GM12878 (cell line): ENCODE data around the gene CFAP65. TPM values are rescaled to one million over a fixed set of nuclear protein-coding genes. Genes with fewer than 3 reads are reported as not detected.
A peak's percentile ranks its signal among the peaks of the same experiment; 100 is the strongest.

ENCODE experiments used
- ATAC-seq: fragments of 200-7000 bp; cut with Tn5 transposase; 3 replicates; pipeline ENCODE4 v1.9.1; 2020; ENCODE audit warnings: mild to moderate bottlenecking, moderate library complexity
- BruUV-seq: library from RNA; stranded (reverse); fragments of 400-500 nt; replicated peaks from 2 replicates; lab custom pipeline; 2021; lab: Mats Ljungman, UMichigan
- CTCF ChIA-PET: fragments of 300-600 bp; sonication (Branson Sonifier 250); formaldehyde crosslinking; extraction: SDS; loops from one replicate; lab custom pipeline; 2021; ENCODE audit warnings: inconsistent platforms; lab: Yijun Ruan, JAX
- POLR2A ChIA-PET: fragments of 350-600 bp; formaldehyde crosslinking; extraction: SDS; loops from one replicate; lab custom pipeline; 2021; ENCODE audit warnings: inconsistent platforms; lab: Charles Lee
- RAD21 ChIA-PET: fragments of 300-600 bp; sonication (Branson Sonifier 250); formaldehyde crosslinking; loops from one replicate; lab custom pipeline; 2023; ENCODE audit warnings: antibody characterized with exemption; ENCODE audit not compliant: unreplicated experiment; lab: Charles Lee
- SMC1A ChIA-PET: fragments of 300-600 bp; sonication (Branson Sonifier 250); formaldehyde crosslinking; loops from one replicate; lab custom pipeline; 2023; ENCODE audit not compliant: unreplicated experiment, uncharacterized antibody; lab: Charles Lee
- DNase-seq: peaks from one replicate; pipeline ENCODE4 v3.0.0-alpha.2; 2011; ENCODE audit warnings: low read depth, low spot score
- FAIRE-seq: peaks from 3 replicates; lab custom pipeline; 2011; peaks lifted over from hg19 to GRCh38; lab: Jason Lieb, UNC
- H2AFZ ChIP-seq: 2 replicates; pipeline ENCODE4 v1.6.0; 2011; ENCODE audit warnings: low read depth, low read length, control low read depth; ENCODE audit not compliant: control insufficient read depth
- H3K27ac ChIP-seq: 2 replicates; pipeline ENCODE4 v1.5.1; 2011; ENCODE audit warnings: control low read depth; ENCODE audit not compliant: control insufficient read depth, insufficient read depth
- H3K27me3 ChIP-seq, 2 experiments: replicated peaks in 1 of 2; 2 replicates each; pipeline versions ENCODE4 v1.6.0 to v1.6.1; 2011; ENCODE audit warnings: low read length in 1 of 2; ENCODE audit not compliant: control insufficient read depth in 2 of 2, insufficient read depth in 2 of 2
- H3K36me3 ChIP-seq, 2 experiments: 2 replicates each; pipeline ENCODE4 v1.5.1; 2011; ENCODE audit warnings: low read length in 1 of 2; ENCODE audit not compliant: control insufficient read depth in 2 of 2, insufficient read depth in 2 of 2
- H3K4me1 ChIP-seq: 2 replicates; pipeline ENCODE4 v1.6.1; 2011; ENCODE audit warnings: mild to moderate bottlenecking, low read length, moderate library complexity, mixed read lengths; ENCODE audit not compliant: control insufficient read depth, insufficient read depth
- H3K4me2 ChIP-seq: 2 replicates; pipeline ENCODE4 v1.6.0; 2011; ENCODE audit warnings: control low read depth; ENCODE audit not compliant: control insufficient read depth, insufficient read depth
- H3K4me3 ChIP-seq: fragments of 200-600 bp; sonication (generic); 2 replicates; pipeline ENCODE4 v1.5.1; 2016
- H3K79me2 ChIP-seq: 2 replicates; pipeline ENCODE4 v1.6.0; 2011; ENCODE audit warnings: low read length; ENCODE audit not compliant: control insufficient read depth, insufficient read depth
- H3K9ac ChIP-seq: 2 replicates; pipeline ENCODE4 v1.8.0; 2011; ENCODE audit warnings: low read length, control low read depth, mixed read lengths; ENCODE audit not compliant: control insufficient read depth, insufficient read depth
- H3K9me3 ChIP-seq: replicated peaks from 3 replicates; pipeline ENCODE4 v1.5.1; 2011; ENCODE audit warnings: mild to moderate bottlenecking, low read length; ENCODE audit not compliant: control insufficient read depth, insufficient read depth
- H4K20me1 ChIP-seq: 2 replicates; pipeline ENCODE4 v1.6.0; 2011; ENCODE audit not compliant: control insufficient read depth, insufficient read depth
- EP300 ChIP-seq, 2 experiments: fragments of 150-350 bp in 1 of 2; IDR thresholded peaks; 2 replicates each; pipeline ENCODE4 v1.6.1; 2011 to 2012; ENCODE audit warnings: low read depth in 2 of 2, low read length in 2 of 2, borderline replicate concordance in 1 of 2, improper control_type of control experiment in 1 of 2, inconsistent platforms in 1 of 2; ENCODE audit not compliant: control insufficient read depth in 1 of 2
- MXI1 ChIP-seq: fragments of 150-350 bp; IDR thresholded peaks from 2 replicates; pipeline ENCODE4 v1.6.1; 2011; ENCODE audit warnings: low read depth, mild to moderate bottlenecking, inconsistent platforms, low read length, improper control_type of control experiment
- RAD21 ChIP-seq: IDR thresholded peaks from 2 replicates; pipeline ENCODE4 v1.6.1; 2011; ENCODE audit warnings: mild to moderate bottlenecking, low read depth, low read length, moderate library complexity; ENCODE audit not compliant: insufficient read depth
- TCF3 ChIP-seq: IDR thresholded peaks from 2 replicates; pipeline ENCODE4 v1.6.1; 2012; ENCODE audit warnings: low read depth, mild to moderate bottlenecking, low read length, borderline replicate concordance; ENCODE audit not compliant: insufficient read depth
- WGBS: methylation state at CpG from one replicate; pipeline ENCODE4 v1.1.6; 2016; ENCODE audit warnings: low lambda C conversion rate; ENCODE audit not compliant: insufficient replicate concordance, insufficient coverage; ENCODE audit errors: missing lambda C conversion rate; 5-methylcytosine and 5-hydroxymethylcytosine counted together
- in situ Hi-C: fragments of 300-500 bp; cut with MboI; formaldehyde crosslinking; loops from 9 replicates; pipeline ENCODE4 v1.14.3; 2018; ENCODE audit warnings: mixed read lengths
- intact Hi-C: fragments of 100-400 bp; cut with micrococcal nuclease; formaldehyde crosslinking; loops from one replicate; pipeline ENCODE4 v1.14.2; 2022; ENCODE audit not compliant: unreplicated experiment
- polyA plus RNA-seq, 11 experiments: library from polyadenylated mRNA; depleted of rRNA in 4 of 11; unstranded in 6 of 11; stranded (reverse) in 5 of 11; fragments of >200 nt; fragmentation: Nextera tagmentation in 4 of 11; fragmentation: Illumina TruSeq in 1 of 11; extraction: Ambion mirVana in 4 of 11; extraction: Trizol in 1 of 11; gene quantifications; 1 replicate in 1 of 11; 2 replicates in 10 of 11; pipeline versions ENCODE4 v1.2.1 to v1.2.3, GENCODE V29; 2011 to 2016; ENCODE audit warnings: inconsistent platforms in 2 of 11, missing spikeins in 2 of 11, low read depth in 1 of 11
- total RNA-seq, 4 experiments: library from RNA; depleted of rRNA in 3 of 4; stranded (reverse); fragments of >200 nt in 3 of 4; fragmentation: Illumina TruSeq in 1 of 4; extraction: Trizol in 1 of 4; gene quantifications; 2 replicates each; pipeline versions ENCODE4 v1.2.1 to v1.2.3, GENCODE V29; 2013 to 2021
- TF ChIP-seq, protein P1 (sequence below), 3 experiments: IDR thresholded peaks in 2 of 3; conservative IDR thresholded peaks in 1 of 3; 2 replicates each; pipeline ENCODE4 v1.5.1; 2011; ENCODE audit warnings: low read depth in 3 of 3, low read length in 3 of 3, mild to moderate bottlenecking in 3 of 3, control low read depth in 2 of 3, moderate library complexity in 2 of 3, inconsistent platforms in 1 of 3, mixed read lengths in 1 of 3; ENCODE audit not compliant: control insufficient read depth in 2 of 3, insufficient read depth in 1 of 3; ENCODE audit errors: extremely low read depth in 1 of 3

CFAP65 gene
- total and polyA plus RNA-seq, 10 of the 15 experiments (the other 5 are each of a cell fraction or from before 2014, with no cell fraction given): not detected

DNA sequence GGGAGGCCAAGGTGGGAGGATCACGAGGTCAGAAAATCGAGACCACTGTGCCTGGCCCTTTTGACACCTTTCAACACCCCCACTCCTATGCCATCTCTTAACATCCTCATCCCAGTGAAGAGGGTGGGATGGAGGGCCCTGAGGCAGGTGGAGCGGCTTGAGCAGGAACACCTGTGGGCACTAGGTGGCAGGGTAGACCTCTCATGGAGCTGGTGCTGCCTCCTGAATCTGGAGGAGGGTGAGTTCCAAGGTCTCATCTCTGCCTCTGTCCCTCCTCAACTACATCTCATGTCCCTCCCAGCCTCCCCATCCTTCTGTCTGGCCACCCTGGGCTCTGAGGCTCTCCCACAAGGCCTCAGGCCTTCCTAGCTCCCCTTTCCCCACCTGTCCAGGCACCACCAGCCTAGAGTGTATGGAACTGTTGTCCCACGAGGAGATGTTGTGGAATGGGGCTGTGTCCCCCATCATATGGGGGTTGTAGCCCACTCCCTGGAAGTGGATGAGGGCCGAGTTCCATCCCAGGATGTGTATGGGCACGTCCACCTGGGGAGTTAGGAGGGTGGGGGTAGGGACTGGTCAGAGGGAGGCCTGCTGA, 31.1 kb downstream of the CFAP65 start:
- Histone ChIP-seq H3K4me1 (no peaks in the 10 kb centered on the region), H3K9me3 (no peaks in the 10 kb centered on the region), H3K4me2 (no peak overlapping the region), H2AFZ (no peak overlapping the region), H4K20me1 (no peaks in the 10 kb centered on the region), H3K27ac (no peak overlapping the region), H3K79me2 (no peaks in the 10 kb centered on the region), H3K27me3 (no peaks in the 10 kb centered on the region; a peak in 2 of 4 replicates), H3K4me3 (no peak overlapping the region), H3K9ac (no peak overlapping the region), H3K36me3 (no peaks in the 10 kb centered on the region)
- intact Hi-C loops (no loop called here), in situ Hi-C loops (no loop called here)
- 0 out of 2 replicates have a peak, but pooled peaks have one; percentile 15 for TF ChIP-seq TCF3
- TF ChIP-seq MXI1: no peak
- TF ChIP-seq EP300 (IDR thresholded peaks at IDR 0.05; ENCODE audit: borderline replicate concordance in 1 of 2, control insufficient read depth in 1 of 2, low read depth in 2 of 2, low read length in 2 of 2): no peak
- peak; percentile 20; the same call in 1 of the 2 replicates for TF ChIP-seq RAD21
- TF ChIP-seq, protein P1, sequence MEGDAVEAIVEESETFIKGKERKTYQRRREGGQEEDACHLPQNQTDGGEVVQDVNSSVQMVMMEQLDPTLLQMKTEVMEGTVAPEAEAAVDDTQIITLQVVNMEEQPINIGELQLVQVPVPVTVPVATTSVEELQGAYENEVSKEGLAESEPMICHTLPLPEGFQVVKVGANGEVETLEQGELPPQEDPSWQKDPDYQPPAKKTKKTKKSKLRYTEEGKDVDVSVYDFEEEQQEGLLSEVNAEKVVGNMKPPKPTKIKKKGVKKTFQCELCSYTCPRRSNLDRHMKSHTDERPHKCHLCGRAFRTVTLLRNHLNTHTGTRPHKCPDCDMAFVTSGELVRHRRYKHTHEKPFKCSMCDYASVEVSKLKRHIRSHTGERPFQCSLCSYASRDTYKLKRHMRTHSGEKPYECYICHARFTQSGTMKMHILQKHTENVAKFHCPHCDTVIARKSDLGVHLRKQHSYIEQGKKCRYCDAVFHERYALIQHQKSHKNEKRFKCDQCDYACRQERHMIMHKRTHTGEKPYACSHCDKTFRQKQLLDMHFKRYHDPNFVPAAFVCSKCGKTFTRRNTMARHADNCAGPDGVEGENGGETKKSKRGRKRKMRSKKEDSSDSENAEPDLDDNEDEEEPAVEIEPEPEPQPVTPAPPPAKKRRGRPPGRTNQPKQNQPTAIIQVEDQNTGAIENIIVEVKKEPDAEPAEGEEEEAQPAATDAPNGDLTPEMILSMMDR (IDR thresholded peaks at IDR 0.05 in 2 of 3, conservative IDR thresholded peaks at IDR 0.05 in 1 of 3; ENCODE audit: control insufficient read depth in 2 of 3, extremely low read depth in 1 of 3, insufficient read depth in 1 of 3, low read depth in 3 of 3, low read length in 3 of 3): peak; percentile 59 to 69 (median 61)
- DNase-seq (no peak), FAIRE-seq (peak; percentile 62), ATAC-seq (peak; percentile 89)
- ChIA-PET SMC1A (interaction anchor here (0.7 to 2.5 kb wide), 4 partner anchors 53 to 847 kb away, joined by 3 to 9 read pairs (median 4); no protein-coding TSS in a partner anchor), RAD21 (interaction anchor here (0.6 to 1.8 kb wide), 3 partner anchors 75 to 144 kb away, joined by 3 to 6 read pairs (median 3); no protein-coding TSS in a partner anchor), POLR2A (interaction anchor here (0.6 kb wide), 1 partner anchor 218 kb away, joined by 4 read pairs; no protein-coding TSS in a partner anchor), CTCF (interaction anchor here (0.6 to 2.4 kb wide), 13 partner anchors 9 to 890 kb away, joined by 3 to 9 read pairs (median 4); partner anchors contain the start of gene CDK5R2)
- WGBS: 7% methylated on average over 6 of the region's 6 CpGs
- BruUV-seq: no TSS peak
